GM19043 (cell line): ENCODE data around the gene ASPRV1.
"Not testable (repeated sequence)": the region's sequence is repeated elsewhere in the genome, so short reads cannot be mapped to it uniquely, and the experiment has no call there.

Source experiments
- ATAC-seq: cut with Tn5 transposase; IDR thresholded peaks from one replicate; pipeline ENCODE4 v1.9.1; 2021; ENCODE audit warnings: low read depth; ENCODE audit not compliant: unreplicated experiment

ASPRV1 gene

GRCh38 chr2:69961496-69961895 lies at the start of gene ASPRV1:
Gene ASPRV1, minus strand, starts transcription at chr2:69961631. Its CDS starts 195 bp downstream, at chr2:69961436.
- ATAC-seq: no peak

DNA sequence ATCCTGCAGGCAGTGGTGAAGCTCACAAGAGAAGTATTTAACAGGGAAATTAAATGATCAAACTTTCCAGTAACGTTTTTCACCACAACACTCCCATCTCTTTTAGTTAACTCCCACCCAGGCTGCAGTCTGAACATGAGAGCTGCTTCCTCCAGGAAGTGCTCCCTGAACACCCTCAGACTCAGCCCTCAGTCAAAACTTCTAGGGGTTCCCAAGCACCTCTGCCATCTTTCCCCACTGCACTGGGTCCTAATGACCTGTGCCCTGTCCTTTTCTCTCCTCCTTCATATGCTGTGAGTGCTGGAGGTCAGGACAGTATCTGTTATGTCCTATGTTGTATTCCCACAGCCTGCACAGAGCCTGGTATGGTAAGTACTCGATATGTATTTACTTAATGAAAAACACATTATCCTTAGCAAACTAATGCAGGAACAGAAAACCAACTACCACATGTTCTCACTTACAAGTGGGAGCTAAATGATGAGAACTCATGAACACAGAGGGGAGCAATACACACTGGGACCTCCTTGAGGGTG lies 49.2 kb upstream of the ASPRV1 start:
- ATAC-seq: no peak

DNA sequence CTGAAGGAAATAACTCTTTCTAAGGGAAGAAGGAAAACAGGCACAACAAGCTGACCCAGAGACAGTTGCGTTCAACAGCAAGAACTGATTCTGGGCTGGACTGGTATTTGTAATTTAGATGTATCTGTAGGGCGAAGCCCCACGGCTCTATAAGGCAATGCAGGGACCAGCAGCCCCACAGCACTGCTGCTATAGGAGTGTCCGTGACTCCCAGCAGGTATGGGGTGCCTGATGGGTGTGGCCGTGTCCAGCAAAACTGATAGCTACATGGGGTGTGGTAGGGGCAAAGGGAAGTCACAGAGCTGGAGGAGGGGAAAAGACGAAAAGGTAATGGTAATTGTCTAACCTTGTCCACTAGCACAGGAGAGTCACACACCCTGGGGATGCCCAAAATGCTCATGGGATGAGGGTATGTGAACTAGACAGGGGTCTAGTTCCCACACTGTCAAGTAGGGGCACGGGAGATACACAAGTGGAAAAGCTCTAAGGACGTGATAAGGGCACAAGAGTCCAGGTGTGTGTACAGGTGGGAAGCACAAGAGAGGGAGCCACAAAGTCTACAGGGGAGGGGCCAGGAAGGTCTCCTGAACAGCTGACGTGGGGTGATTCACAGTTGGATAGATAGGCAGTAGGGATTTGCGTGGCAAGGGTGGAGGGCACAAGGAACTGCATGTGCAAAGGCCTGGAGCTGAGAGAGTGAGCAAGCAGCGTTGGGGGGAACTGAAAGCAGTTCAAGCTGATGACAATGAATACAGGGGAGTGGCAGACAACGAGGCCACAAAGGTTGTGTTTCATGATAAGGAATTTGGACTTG lies 48.5 kb upstream of the ASPRV1 start:
- ATAC-seq: no peak

DNA sequence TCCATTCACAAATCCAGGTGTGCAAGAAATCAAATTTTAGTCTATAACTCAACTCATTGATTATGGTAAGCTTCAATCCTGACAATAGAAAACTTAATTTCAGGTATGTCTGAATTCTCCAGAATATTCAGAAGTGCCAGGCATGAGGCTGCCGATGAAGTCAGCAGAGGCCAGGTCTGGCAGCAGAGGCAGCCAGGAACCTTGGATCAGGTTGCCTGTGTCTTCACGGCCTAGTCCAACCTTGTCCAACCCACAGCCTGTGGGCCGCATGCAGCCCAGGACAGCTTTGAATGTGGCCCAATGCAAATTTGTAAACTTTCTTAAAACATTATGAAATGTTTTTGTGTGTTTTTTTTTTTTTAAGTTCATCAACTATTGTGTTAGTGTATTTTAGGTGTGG lies 46.9 kb upstream of the ASPRV1 start:
- no peak for ATAC-seq

GRCh38 chr2:70007151-70007550 lies 45.7 kb upstream of the ASPRV1 start:
- no peak for ATAC-seq

- ATAC-seq: no peak
These were observed 45.0 kb upstream of the ASPRV1 start for GRCh38 chr2:70006447-70006784.

- no peak for ATAC-seq
These were observed 44.5 kb upstream of the ASPRV1 start for GRCh38 chr2:70005752-70006446.

DNA sequence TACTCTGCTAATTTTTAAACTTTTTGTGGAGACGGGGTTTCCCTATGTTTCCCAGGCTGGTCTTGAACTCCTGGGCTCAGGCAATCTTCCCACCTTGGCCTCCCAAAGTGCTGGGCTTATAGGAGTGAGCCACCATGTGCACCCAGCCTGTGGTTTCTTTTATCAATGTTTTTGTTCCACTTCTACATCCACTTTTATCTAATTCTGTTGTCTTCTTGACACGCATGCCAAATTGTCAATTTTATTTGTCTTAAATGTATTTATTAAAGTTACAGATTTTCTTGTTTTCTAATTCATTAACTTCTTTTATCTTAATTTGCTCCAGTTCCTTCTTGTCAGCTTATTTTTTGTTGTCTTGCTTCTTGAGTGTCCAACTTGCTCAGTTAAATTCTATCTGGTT lies 43.8 kb upstream of the ASPRV1 start:
- no peak for ATAC-seq

DNA sequence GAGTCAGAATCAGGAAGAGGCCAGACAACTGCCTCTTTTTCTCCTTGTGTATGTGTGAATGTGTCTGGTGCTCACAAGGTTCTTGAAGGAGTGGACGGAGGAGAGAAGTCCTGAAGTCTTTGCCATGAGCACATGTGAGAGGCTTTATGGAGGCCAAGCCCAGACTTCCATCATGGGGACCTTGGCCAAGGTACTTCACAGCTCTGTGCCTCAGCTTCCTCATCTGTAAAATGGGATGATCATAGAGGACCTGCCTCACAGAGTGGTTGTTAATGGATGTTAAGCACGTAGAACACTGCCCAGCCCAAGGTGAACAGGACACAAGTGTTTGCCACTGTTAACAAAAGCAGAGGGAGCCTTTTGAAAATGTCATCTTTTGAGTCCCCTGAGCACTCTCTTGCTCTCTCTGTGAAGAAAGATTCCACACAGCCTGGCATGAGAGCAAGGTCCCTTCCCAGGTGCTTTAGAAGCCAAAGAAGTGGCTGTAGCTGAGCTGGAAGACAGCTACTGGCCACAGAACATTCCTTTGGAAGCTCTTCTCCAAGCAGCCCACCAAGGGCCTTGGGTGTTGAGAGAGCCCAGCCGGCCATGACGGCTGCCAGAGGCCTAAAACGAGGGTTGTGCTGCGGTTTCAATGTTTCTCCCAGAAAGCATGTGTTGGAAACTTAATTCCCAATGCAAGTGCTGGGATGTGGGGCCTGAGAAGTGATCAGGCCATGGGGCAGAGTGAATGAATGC lies 41.8 kb upstream of the ASPRV1 start:
- no peak for ATAC-seq

DNA sequence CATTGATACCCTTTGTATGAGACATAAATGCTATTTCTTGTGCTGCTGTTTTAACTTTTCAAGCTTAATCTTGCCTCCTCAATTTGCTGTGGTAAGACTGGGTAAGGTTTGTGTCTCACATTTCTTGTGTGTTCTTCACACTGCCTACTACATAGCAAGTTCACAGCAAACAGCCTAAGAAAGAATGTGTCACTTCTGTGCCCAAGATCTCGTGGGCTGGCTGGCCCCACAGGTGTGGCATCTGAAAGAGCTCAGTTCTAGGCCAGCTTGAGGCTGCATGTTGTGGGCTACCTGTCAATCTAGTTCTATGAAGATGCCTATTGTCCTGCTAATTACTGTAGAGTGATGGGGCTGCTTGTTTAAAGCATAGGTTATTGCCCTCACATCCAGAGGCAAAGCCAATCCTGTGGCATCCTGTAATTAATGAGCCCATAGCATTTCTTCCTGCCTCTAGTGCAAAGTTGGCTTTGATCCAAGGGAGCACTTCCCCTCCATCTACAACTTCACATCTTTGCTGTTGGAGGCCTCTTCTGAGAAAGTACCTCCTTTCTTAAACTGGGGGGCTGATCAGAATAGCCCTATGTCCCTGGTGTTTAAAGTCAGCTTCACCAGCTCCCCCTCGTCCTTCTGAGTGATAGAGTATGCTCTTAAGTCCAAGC lies 40.9 kb upstream of the ASPRV1 start:
- ATAC-seq: no peak

DNA sequence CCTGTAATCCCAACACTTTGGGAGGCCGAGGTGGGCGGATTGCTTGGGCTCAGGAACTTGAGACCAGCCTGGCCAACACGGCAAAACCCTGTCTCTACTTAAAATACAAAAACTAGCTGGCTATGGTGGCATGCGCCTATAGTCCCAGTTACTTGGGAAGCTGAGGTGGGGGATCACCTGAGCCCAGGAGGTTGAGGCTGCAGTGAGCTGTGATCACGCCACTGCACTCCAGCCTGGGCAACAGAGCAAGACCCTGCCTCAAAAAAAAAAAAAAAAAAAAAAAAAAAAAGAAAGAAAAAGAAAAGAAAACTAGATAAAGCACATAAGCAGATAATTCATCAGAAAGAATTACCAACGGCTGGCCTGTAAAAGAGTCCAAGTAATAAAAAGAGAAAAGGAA lies 39.1 kb upstream of the ASPRV1 start:
- not testable (repeated sequence) for ATAC-seq

GRCh38 chr2:69998761-69999160 lies 37.3 kb upstream of the ASPRV1 start:
- no peak for ATAC-seq

DNA sequence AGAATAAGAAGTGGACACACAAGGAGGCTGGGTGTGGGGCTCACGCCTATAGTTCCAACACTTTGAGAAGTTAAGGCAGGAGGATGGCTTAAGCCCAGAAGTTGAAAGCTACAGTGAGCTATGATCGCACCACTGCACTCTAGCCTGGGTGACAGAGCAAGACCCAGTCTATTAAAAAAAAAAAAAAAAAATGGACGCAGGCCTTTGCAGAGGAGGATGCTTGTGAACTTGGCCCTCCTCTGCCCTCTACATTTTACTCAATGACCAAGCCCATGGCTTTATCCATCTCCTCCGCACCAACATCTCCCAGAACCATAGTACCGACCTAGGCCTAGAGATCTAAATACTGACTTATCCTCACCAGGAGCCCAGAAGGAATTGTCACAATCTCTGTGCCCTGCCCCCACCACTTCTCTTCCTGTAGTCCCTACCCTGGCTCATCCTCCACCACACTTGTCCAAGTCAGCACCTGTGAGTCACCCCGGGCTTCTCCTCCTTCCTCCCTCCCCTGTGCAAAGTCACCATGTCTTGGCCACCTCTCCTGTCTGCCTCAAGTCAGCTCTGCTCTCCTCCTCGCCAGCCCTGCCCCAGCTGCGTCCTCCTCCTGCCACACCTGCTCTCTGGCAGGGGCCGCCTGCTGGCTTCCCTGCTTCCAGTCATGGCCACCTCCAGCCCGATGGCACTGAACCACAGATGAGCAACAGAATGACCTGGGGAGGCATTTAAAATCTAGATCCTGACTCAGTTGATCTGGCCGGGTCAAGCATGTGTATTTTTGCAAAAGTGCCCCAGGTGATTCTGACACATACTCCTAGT lies 35.8 kb upstream of the ASPRV1 start:
- ATAC-seq: no peak

DNA sequence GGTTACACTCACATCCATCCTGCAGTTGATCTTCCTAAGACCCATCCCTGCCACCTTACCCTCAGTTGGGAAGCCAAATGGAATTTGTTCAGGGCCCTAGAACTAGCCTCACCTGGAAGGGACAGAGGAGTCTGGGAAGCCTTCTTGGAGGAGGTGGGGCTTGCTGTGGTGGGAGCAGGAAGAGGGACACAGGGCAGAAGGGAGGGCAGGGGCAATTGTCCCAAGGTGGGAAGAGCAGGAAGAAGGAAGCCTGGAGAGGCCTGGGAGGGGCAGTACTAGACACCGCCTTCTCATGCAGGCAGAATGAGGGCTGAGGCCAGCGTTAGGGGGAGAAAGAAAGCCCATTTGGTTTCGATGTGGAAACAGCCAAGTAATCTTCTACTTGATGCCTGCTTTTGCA lies 34.1 kb upstream of the ASPRV1 start:
- no peak for ATAC-seq

- no peak for ATAC-seq
These were observed 32.7 kb upstream of the ASPRV1 start for GRCh38 chr2:69994166-69994565.

DNA sequence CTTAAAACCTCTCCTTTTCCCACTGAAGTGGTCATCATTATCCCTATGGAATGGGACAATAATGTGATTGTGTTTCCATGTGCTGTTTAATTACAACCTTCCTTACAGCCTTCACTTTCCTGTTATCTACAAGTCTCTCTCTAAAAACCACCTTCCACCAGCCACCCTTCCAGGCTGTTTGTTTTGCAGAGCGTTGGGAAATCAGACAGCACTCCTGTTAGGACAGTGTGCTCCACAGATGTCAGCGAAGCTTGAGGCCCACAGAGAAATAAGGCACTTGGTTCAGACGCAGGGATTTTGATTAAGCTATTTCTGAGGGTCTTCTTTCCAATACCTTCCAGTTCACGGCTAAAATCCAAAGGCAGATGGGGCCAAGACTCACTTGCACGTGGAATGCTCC lies 32.3 kb upstream of the ASPRV1 start:
- no peak for ATAC-seq

DNA sequence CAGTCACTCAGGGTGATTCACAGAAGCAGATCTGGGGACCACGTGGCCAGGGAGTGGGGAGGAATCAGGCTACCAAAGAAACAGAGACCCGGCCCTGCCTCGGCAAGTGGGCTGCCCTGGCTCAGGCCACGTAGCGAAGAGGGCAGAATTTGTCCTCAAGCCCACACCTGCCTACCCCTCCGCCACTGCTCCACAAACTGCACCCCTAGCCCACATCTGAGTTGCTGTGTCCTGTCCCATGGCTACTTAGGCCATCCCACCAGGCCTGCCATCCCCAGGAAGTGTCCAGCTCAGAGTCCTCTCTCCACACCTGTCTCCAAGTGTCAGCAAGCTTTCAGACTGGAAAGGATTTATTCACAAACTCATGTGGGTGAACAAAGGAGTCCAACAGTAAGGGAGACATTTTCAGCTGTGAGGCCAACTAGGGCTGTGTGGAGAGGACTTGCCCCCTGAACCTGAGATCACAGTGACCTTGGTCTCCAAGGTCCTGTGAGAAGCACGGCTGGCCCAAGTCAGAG lies 31.7 kb upstream of the ASPRV1 start:
- ATAC-seq: no peak

- ATAC-seq: no peak
These were observed 31.0 kb upstream of the ASPRV1 start for GRCh38 chr2:69992310-69993047.
